Neural progenitor cell (in vitro differentiated cells): Measurements from ENCODE around the gene CACNB4. TPM values are rescaled to one million over a fixed set of nuclear protein-coding genes. Genes with fewer than 3 reads are reported as not detected.

Source experiments
- DNase-seq: peaks from one replicate; pipeline ENCODE4 v3.0.0-alpha.2; 2016; ENCODE audit warnings: low spot score
- H2AFZ ChIP-seq: fragments of 200-600 bp; sonication (generic); replicated peaks from 2 replicates; pipeline ENCODE4 v1.6.1; 2016; ENCODE audit warnings: antibody characterized with exemption
- H3F3A ChIP-seq: fragments of 200-600 bp; sonication (generic); 2 replicates; pipeline ENCODE4 v1.6.1; 2016; ENCODE audit warnings: antibody characterized with exemption, low read depth
- H3K27ac ChIP-seq: fragments of 200-600 bp; sonication (generic); 2 replicates; pipeline ENCODE4 v1.5.1; 2016; ENCODE audit warnings: mild to moderate bottlenecking
- H3K27me3 ChIP-seq: fragments of 200-600 bp; sonication (generic); 2 replicates; pipeline ENCODE4 v1.6.1; 2016; ENCODE audit warnings: mild to moderate bottlenecking, moderate library complexity
- H3K36me3 ChIP-seq: fragments of 200-600 bp; sonication (generic); 2 replicates; pipeline ENCODE4 v1.5.1; 2016
- H3K4me1 ChIP-seq: fragments of 200-600 bp; sonication (generic); 2 replicates; pipeline ENCODE4 v1.6.1; 2016; ENCODE audit warnings: mixed run types
- H3K4me2 ChIP-seq: fragments of 200-600 bp; sonication (generic); 2 replicates; pipeline ENCODE4 v1.6.1; 2016
- H3K4me3 ChIP-seq: fragments of 200-600 bp; sonication (generic); 2 replicates; pipeline ENCODE4 v1.5.1; 2016
- H3K79me2 ChIP-seq: fragments of 200-600 bp; sonication (generic); 2 replicates; pipeline ENCODE4 v1.6.1; 2016; ENCODE audit warnings: low read depth
- H3K9ac ChIP-seq: fragments of 200-600 bp; sonication (generic); 2 replicates; pipeline ENCODE4 v1.6.1; 2016
- H3K9me3 ChIP-seq: fragments of 200-600 bp; sonication (generic); 2 replicates; pipeline ENCODE4 v1.5.1; 2016; ENCODE audit warnings: low read depth
- H4K20me1 ChIP-seq: fragments of 200-600 bp; sonication (generic); 2 replicates; pipeline ENCODE4 v1.6.1; 2016; ENCODE audit warnings: low read depth
- H3K27ac Mint-ChIP-seq: 3 replicates; pipeline ENCODE4 v1.8.0; 2021; ENCODE audit warnings: mixed read lengths
- H3K27me3 Mint-ChIP-seq: 2 replicates; pipeline ENCODE4 v1.8.0; 2022; ENCODE audit warnings: low read depth, mild to moderate bottlenecking, inconsistent platforms, moderate library complexity, mixed read lengths; ENCODE audit not compliant: insufficient read depth
- H3K36me3 Mint-ChIP-seq: 3 replicates; pipeline ENCODE4 v1.8.0; 2021; ENCODE audit warnings: mixed read lengths
- H3K4me1 Mint-ChIP-seq: 3 replicates; pipeline ENCODE4 v1.8.0; 2021; ENCODE audit warnings: mixed read lengths
- H3K4me3 Mint-ChIP-seq: 3 replicates; pipeline ENCODE4 v1.8.0; 2021; ENCODE audit warnings: mild to moderate bottlenecking, moderate library complexity, mixed read lengths
- H3K9me3 Mint-ChIP-seq: 3 replicates; pipeline ENCODE4 v1.8.0; 2020; ENCODE audit warnings: mixed read lengths
- EZH2 ChIP-seq: fragments of 200-600 bp; sonication (generic); IDR thresholded peaks from 2 replicates; pipeline ENCODE4 v1.6.1; 2017; ENCODE audit warnings: antibody characterized with exemption, mild to moderate bottlenecking, moderate library complexity
- EZH2phosphoT487 ChIP-seq: fragments of 200-600 bp; sonication (generic); IDR thresholded peaks from 2 replicates; pipeline ENCODE4 v1.6.1; 2017; ENCODE audit warnings: antibody characterized with exemption
- total RNA-seq: library from RNA; depleted of rRNA; stranded (reverse); fragments of >200 nt; gene quantifications from 2 replicates; pipeline ENCODE4 v1.2.3, GENCODE V29; 2015; ENCODE audit warnings: low replicate concordance
- TF ChIP-seq, protein P1 (sequence below): fragments of 200-600 bp; sonication (generic); IDR thresholded peaks from 2 replicates; pipeline ENCODE4 v1.5.1; 2017; ENCODE audit warnings: antibody characterized with exemption, mild to moderate bottlenecking

The CACNB4 gene
- total RNA-seq, 1 donor from 2014 or later = 14.2 TPM

GRCh38 chr2:152036611-152037469 lies 62.0 kb downstream of the CACNB4 start:
- H3K9me3 Mint-ChIP-seq = no peaks in the 10 kb centered on the region
- Histone ChIP-seq H3F3A (peaks cover 25% of the 10 kb centered on the region), H3K9me3 (no peaks in the 10 kb centered on the region), H3K36me3 (no peaks in the 10 kb centered on the region), H2AFZ (no peak overlapping the region), H3K9ac (no peak overlapping the region), H3K27me3 (peaks cover 99% of the 10 kb centered on the region), H3K4me1 (peaks cover 22% of the 10 kb centered on the region), H4K20me1 (peaks cover 14% of the 10 kb centered on the region), H3K27ac (no peak overlapping the region), H3K79me2 (no peaks in the 10 kb centered on the region), H3K4me3 (no peak overlapping the region), H3K4me2 (no peak overlapping the region)
- no peak overlapping the region for H3K27ac Mint-ChIP-seq
- no peak for TF ChIP-seq EZH2phosphoT487
- TF ChIP-seq, protein P1, sequence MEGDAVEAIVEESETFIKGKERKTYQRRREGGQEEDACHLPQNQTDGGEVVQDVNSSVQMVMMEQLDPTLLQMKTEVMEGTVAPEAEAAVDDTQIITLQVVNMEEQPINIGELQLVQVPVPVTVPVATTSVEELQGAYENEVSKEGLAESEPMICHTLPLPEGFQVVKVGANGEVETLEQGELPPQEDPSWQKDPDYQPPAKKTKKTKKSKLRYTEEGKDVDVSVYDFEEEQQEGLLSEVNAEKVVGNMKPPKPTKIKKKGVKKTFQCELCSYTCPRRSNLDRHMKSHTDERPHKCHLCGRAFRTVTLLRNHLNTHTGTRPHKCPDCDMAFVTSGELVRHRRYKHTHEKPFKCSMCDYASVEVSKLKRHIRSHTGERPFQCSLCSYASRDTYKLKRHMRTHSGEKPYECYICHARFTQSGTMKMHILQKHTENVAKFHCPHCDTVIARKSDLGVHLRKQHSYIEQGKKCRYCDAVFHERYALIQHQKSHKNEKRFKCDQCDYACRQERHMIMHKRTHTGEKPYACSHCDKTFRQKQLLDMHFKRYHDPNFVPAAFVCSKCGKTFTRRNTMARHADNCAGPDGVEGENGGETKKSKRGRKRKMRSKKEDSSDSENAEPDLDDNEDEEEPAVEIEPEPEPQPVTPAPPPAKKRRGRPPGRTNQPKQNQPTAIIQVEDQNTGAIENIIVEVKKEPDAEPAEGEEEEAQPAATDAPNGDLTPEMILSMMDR = peak; percentile 91
- H3K36me3 Mint-ChIP-seq = no peaks in the 10 kb centered on the region
- no peaks in the 10 kb centered on the region for H3K27me3 Mint-ChIP-seq
- DNase-seq = peak; percentile 82
- peaks cover 21% of the 10 kb centered on the region for H3K4me1 Mint-ChIP-seq
- no peak overlapping the region for H3K4me3 Mint-ChIP-seq

DNA sequence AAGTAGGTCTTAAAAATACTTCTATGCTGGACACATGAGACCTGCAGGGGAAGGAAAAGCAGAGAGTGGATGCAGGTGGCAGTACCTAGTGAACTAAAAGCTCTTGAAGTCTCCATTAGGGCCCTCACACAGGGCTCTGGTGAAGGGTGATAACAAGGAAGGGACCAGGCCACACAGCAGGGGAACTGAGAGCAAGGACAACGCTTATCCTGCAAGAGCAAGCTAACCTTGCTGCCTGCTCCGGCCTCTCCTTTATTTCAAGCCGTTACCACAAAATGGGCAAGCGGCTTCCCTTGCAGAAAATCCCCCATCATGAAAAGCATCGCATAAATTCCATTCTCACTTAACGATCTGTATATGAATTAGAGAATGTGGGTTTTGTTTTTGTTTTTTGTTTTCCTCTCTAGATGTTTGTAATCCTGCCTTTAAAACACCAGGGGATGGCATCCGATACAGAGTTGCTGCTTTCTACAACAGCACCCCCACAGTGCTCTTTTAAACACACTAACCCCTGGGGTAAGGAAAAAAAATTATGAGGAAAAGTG lies 64.5 kb downstream of the CACNB4 start:
- Histone ChIP-seq H3F3A (peaks cover 17% of the 10 kb centered on the region), H3K79me2 (no peaks in the 10 kb centered on the region), H3K36me3 (no peaks in the 10 kb centered on the region), H3K27me3 (peaks cover 88% of the 10 kb centered on the region), H2AFZ (no peak overlapping the region), H3K4me3 (no peak overlapping the region), H3K4me2 (peak overlapping the region; percentile 60), H3K9me3 (no peaks in the 10 kb centered on the region), H3K9ac (no peak overlapping the region), H4K20me1 (peaks cover 14% of the 10 kb centered on the region), H3K4me1 (peaks cover 17% of the 10 kb centered on the region), H3K27ac (no peak overlapping the region)
- Mint-ChIP-seq H3K4me3 (no peak overlapping the region), H3K27me3 (peaks cover 2% of the 10 kb centered on the region), H3K27ac (no peak overlapping the region), H3K36me3 (no peaks in the 10 kb centered on the region), H3K4me1 (peaks cover 21% of the 10 kb centered on the region), H3K9me3 (no peaks in the 10 kb centered on the region)
- TF ChIP-seq EZH2 = no peak
- peak; percentile 78 for TF ChIP-seq EZH2phosphoT487
- peak; percentile 35 for DNase-seq

DNA sequence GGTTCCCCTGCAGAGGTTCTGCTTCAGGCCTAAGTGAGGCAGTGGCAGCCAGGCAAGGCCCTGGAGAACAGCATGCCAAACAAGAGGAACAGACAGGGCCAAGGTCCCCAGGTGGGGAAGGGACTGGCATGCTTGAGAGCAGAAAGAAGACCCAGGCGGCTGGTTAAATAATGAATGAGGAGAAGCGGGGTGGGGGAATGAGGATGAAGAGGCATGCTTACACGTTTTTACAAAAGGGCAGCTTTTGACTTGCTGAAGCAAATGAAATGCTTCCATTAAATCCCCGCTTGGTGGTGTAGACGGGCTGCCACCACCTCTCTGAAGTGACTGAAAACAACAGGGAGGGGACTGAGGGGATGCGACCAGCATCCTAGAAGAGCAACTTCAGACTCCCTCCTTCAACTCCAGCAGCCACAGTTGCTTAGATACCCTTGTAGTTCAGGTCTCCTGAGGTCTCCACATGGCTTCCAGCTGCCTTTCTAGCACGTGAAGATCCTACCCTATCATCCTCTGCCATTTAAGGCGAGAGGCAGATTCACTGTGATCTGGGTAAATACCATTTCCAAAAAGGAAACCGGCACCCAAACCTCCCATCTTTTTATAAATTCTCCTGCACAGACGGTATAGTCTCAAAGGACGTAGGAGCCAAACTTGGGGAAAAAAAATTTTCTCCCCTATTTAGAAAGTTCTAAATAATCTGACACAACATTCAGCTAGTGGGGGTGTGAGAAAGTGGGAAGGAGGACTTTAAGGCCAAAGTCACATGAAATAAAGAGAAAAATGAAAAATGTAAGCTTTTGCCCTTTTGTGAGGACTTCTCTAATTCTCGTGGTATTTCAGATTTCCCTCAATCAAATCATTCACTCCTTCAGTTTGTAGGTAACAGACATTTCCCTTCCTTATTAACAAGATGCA lies 65.6 kb downstream of the CACNB4 start:
- Mint-ChIP-seq H3K9me3 (no peaks in the 10 kb centered on the region), H3K27me3 (peaks cover 2% of the 10 kb centered on the region), H3K4me1 (peaks cover 21% of the 10 kb centered on the region), H3K36me3 (no peaks in the 10 kb centered on the region), H3K27ac (no peak overlapping the region), H3K4me3 (no peak overlapping the region)
- TF ChIP-seq EZH2phosphoT487 (no peak), EZH2 (no peak)
- TF ChIP-seq, protein P1 = no peak
- Histone ChIP-seq H3K79me2 (no peaks in the 10 kb centered on the region), H3K27ac (no peak overlapping the region), H3F3A (peaks cover 17% of the 10 kb centered on the region), H4K20me1 (peaks cover 14% of the 10 kb centered on the region), H3K4me1 (peaks cover 17% of the 10 kb centered on the region), H3K27me3 (peaks cover 87% of the 10 kb centered on the region), H3K36me3 (no peaks in the 10 kb centered on the region), H3K4me3 (no peak overlapping the region), H3K9ac (no peak overlapping the region), H3K4me2 (no peak overlapping the region), H3K9me3 (no peaks in the 10 kb centered on the region), H2AFZ (no peak overlapping the region)
- no peak for DNase-seq
